Transverse colon (tissue), 4 donors: ENCODE measurements around the gene GPLD1.

ENCODE experiments used
- CTCF ChIP-seq, 5 experiments: fragments of 200-600 bp in 3 of 5; fragments of 450-650 bp in 2 of 5; sonication (generic) in 3 of 5; IDR thresholded peaks; 1 replicate in 2 of 5; 2 replicates in 3 of 5; pipeline ENCODE4 v1.5.1; 2016 to 2017; ENCODE audit warnings: antibody characterized with exemption in 5 of 5, inconsistent platforms in 3 of 5, mild to moderate bottlenecking in 2 of 5, moderate library complexity in 1 of 5
- EP300 ChIP-seq: sonication (generic); formaldehyde crosslinking; IDR thresholded peaks from one replicate; pipeline ENCODE4 v1.6.1; 2017; ENCODE audit warnings: antibody characterized with exemption, low read depth
- POLR2A ChIP-seq: fragments of 450-650 bp; IDR thresholded peaks from one replicate; pipeline ENCODE4 v1.6.1; 2016; ENCODE audit warnings: antibody characterized with exemption, mild to moderate bottlenecking, moderate library complexity
- POLR2AphosphoS5 ChIP-seq, 3 donors: sonication (generic); formaldehyde crosslinking; IDR thresholded peaks; one replicate each; pipeline ENCODE4 v1.6.1; 2016; ENCODE audit warnings: antibody characterized with exemption in 3 of 3

- TF ChIP-seq EP300, result no peak
- TF ChIP-seq CTCF (IDR thresholded peaks at IDR 0.05), result no peak
- TF ChIP-seq POLR2AphosphoS5 (IDR thresholded peaks at IDR 0.05), result no peak
- TF ChIP-seq POLR2A, result no peak
Measured at GRCh38 chr6:24453921-24454320, 35.5 kb downstream of the GPLD1 start.
